ENCODE measurements around the gene DUX4. TPM values are rescaled to one million over a fixed set of nuclear protein-coding genes. Genes with fewer than 3 reads are reported as not detected.

Gene DUX4
- polyA plus RNA-seq, 1 donor (not counting 4 experiments of a cell fraction or from before 2014, with no cell fraction given) = not detected

Small RNA genes lying within 50 kb of the gene (small RNA-seq; reads per million reads assigned to genes)
- 0 reads per million in 3 experiments for gene AC215524.1 (ENCODE audit: insufficient read length in 3 of 3, low read depth in 3 of 3, low replicate concordance in 1 of 3)

Other genes starting within 250 kb of the DUX4 start
- 10.4 to 19.8 TPM (median 18.8 TPM) in 3 replicates for gene FRG1, start 232.9 kb upstream of the DUX4 start, polyA plus RNA-seq
- gene FRG2, start 146.5 kb upstream of the DUX4 start, polyA plus RNA-seq = not detected in 3 replicates
- gene DBET, start 109.3 kb upstream of the DUX4 start, polyA plus RNA-seq = not detected in 3 replicates

All from keratinocyte (primary cell).